ENCODE data around the gene TENM4.
A peak's percentile ranks its signal among the peaks of the same experiment; 100 is the strongest.

The TENM4 gene

GRCh38 chr11:79108851-79109250, 332.0 kb downstream of the TENM4 start:
- TF ChIP-seq, protein P1, sequence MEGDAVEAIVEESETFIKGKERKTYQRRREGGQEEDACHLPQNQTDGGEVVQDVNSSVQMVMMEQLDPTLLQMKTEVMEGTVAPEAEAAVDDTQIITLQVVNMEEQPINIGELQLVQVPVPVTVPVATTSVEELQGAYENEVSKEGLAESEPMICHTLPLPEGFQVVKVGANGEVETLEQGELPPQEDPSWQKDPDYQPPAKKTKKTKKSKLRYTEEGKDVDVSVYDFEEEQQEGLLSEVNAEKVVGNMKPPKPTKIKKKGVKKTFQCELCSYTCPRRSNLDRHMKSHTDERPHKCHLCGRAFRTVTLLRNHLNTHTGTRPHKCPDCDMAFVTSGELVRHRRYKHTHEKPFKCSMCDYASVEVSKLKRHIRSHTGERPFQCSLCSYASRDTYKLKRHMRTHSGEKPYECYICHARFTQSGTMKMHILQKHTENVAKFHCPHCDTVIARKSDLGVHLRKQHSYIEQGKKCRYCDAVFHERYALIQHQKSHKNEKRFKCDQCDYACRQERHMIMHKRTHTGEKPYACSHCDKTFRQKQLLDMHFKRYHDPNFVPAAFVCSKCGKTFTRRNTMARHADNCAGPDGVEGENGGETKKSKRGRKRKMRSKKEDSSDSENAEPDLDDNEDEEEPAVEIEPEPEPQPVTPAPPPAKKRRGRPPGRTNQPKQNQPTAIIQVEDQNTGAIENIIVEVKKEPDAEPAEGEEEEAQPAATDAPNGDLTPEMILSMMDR (IDR thresholded peaks at IDR 0.05; ENCODE audit: control insufficient read depth, insufficient read depth, low read depth, low read length, missing control alignments), result no peak

DNA sequence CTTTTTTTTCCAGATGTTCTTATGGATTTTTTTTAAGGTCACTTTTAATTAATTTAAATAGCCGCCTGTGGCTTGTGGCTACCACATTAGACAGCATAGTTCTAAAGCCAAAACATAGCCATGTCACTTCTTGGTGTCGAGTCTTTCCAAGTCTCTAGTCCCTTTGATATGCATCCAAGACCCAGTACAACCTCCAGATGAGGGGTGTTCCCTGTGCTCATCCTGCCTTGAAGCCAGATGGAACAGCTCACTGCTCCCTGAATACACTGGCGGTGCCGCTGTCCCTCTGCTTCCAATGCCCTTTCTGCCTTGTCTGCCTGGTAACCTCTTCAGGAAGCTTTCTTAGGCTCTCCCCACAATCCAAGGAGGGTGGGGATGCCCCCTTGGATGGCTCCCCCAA, 338.0 kb downstream of the TENM4 start:
- DNase-seq (ENCODE audit: low read depth), result no peak
- TF ChIP-seq, protein P1 (IDR thresholded peaks at IDR 0.05; ENCODE audit: control insufficient read depth, insufficient read depth, low read depth, low read length, missing control alignments), result no peak
- H3K4me3 ChIP-seq (ENCODE audit: control insufficient read depth, low read depth, low read length), result no peak overlapping the region

More at GRCh38 chr11:79108851-79109250, 332.0 kb downstream of the TENM4 start:
- no peak overlapping the region for H3K4me3 ChIP-seq (ENCODE audit: control insufficient read depth, low read depth, low read length)
- peak; percentile 23 for DNase-seq (ENCODE audit: low read depth)

DNA sequence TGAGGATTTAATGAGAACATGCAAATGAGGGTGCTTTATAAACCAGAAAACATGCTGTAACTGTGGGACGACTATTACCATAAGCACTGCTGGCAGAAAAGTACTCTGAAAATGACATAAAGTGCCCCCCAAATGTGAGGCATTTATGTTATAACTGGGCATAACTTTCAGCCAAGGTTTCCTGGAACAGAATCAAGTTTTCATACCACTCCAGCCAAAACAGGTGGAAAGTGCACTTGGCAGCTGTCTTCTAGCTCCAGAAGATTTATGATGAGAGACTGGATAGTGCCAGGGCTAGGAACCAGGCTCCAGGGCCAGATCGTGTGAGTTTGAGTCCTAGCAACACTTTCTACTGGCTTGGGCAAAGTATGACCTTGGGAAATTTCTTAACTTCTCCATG, 339.2 kb downstream of the TENM4 start:
- no peak overlapping the region for H3K4me3 ChIP-seq (ENCODE audit: control insufficient read depth, low read depth, low read length)
- DNase-seq (ENCODE audit: low read depth), result no peak
- TF ChIP-seq, protein P1 (IDR thresholded peaks at IDR 0.05; ENCODE audit: control insufficient read depth, insufficient read depth, low read depth, low read length, missing control alignments), result no peak

- DNase-seq (ENCODE audit: low read depth), result no peak
- TF ChIP-seq, protein P1 (IDR thresholded peaks at IDR 0.05; ENCODE audit: control insufficient read depth, insufficient read depth, low read depth, low read length, missing control alignments), result peak; percentile 87
- no peak overlapping the region for H3K4me3 ChIP-seq (ENCODE audit: control insufficient read depth, low read depth, low read length)
Observed at GRCh38 chr11:79100093-79100910, 340.5 kb downstream of the TENM4 start.

GRCh38 chr11:79098146-79098545, 342.7 kb downstream of the TENM4 start:
- TF ChIP-seq, protein P1 (IDR thresholded peaks at IDR 0.05; ENCODE audit: control insufficient read depth, insufficient read depth, low read depth, low read length, missing control alignments), result no peak
- no peak for DNase-seq (ENCODE audit: low read depth)
- H3K4me3 ChIP-seq (ENCODE audit: control insufficient read depth, low read depth, low read length), result no peak overlapping the region

DNA sequence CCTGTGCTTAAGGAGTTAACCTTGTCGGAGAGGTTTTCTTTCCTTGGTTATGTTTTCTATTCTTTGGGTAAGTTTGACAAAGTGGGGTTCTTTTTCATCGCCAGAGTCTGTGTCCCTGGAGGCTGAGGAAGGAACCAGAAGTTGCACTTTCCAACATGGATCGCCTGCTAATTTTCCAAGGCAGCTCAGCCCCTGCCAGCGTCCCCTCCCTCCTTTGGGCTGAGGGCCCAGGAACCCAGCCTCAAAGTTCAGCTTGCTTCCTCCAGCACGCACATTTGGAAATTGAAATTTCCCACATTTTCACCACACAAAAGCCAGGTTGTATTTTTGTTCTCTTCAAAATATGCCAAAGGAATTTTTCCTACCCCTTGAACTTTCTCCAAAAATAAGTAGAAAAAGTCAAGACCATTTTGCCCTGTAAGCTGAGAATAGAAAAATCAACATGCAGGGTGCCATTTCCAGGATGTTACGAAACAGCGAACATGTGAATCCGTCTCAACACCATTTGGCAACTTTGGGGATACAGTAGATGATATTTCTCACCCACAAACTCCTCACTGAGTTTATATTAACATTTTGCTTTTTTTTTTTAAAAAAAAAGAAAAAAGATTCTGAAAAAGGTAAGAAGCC, 343.5 kb downstream of the TENM4 start:
- TF ChIP-seq, protein P1 (IDR thresholded peaks at IDR 0.05; ENCODE audit: control insufficient read depth, insufficient read depth, low read depth, low read length, missing control alignments), result no peak
- no peak for DNase-seq (ENCODE audit: low read depth)
- no peak overlapping the region for H3K4me3 ChIP-seq (ENCODE audit: control insufficient read depth, low read depth, low read length)
